Left ventricle myocardium inferior (tissue), 1 donor: Measurements from ENCODE around the gene AZIN2. TPM values are rescaled to one million over a fixed set of nuclear protein-coding genes. Genes with fewer than 3 reads are reported as not detected.

Source experiments
- DNase-seq: peaks from one replicate; pipeline ENCODE4 v3.0.0-alpha.2; 2020
- H3K27ac ChIP-seq: fragments of 200-600 bp; replicated peaks from 2 replicates; pipeline ENCODE4 v1.8.0; 2021
- H3K27me3 ChIP-seq: fragments of 200-600 bp; 2 replicates; pipeline ENCODE4 v1.8.0; 2021; ENCODE audit warnings: low read depth
- H3K36me3 ChIP-seq: fragments of 200-600 bp; 2 replicates; pipeline ENCODE4 v1.8.0; 2021
- H3K4me1 ChIP-seq: fragments of 200-600 bp; 2 replicates; pipeline ENCODE4 v1.8.0; 2021
- H3K4me3 ChIP-seq: fragments of 200-600 bp; 2 replicates; pipeline ENCODE4 v1.8.0; 2021; ENCODE audit warnings: mild to moderate bottlenecking, moderate library complexity
- H3K9me3 ChIP-seq: fragments of 200-600 bp; replicated peaks from 2 replicates; pipeline ENCODE4 v1.8.0; 2021
- intact Hi-C: fragments of 100-400 bp; cut with micrococcal nuclease; formaldehyde crosslinking; loops from one replicate; pipeline ENCODE4 v1.11.0; 2022
- total RNA-seq: library from RNA; stranded (reverse); fragmentation: NEBNext Ultra II Directional; extraction: Animal tissue kit (Norgen Biotek cat#: 25700); gene quantifications from one replicate; pipeline ENCODE4 v1.2.1, GENCODE V29; 2021
- TF ChIP-seq, protein P1 (sequence below): fragments of 200-600 bp; IDR thresholded peaks from 2 replicates; pipeline ENCODE4 v1.8.0; 2021; ENCODE audit warnings: antibody characterized with exemption, mild to moderate bottlenecking, borderline replicate concordance
- donor health status: DM: no; HTN: yes; CAD: no; lungs with severe emphysema.

AZIN2 gene
- total RNA-seq, 1 donor from 2014 or later, result 2.8 TPM

DNA sequence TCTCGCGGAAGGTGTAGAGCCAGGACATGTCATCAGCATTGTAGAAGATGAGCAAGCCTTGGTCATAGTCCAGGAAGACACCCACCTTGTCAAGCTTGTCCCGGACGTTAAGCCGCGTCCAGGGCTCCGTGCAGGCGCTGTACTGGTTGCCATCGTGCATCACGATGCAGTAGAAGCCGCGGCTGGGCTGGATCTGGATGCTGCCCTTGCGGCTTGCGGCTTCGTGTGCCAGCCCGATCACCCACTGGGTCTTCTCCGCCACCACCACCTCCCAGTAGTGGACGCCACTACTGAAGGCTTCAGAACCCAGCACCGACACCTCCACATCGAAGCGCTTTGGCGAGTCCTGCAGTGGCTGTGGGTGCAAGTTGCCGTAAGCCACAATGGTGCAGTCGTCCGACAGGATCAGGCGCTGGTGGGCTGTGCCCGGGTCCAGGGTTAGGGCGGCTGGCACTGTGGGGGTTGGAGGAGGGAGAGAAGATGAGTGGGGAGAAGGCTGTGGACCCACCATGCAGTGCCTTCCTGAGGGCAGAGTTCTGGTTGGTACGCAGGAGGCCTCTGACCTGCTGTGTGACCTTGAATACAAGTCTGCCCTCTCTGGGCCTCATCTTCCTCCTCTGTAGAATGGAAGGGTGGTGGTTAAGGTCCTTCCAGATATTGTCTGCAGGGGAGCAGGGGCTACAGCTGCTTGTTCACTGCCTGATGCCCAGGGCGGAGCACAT lies 66.5 kb downstream of the AZIN2 start:
- intact Hi-C loops, result no loop called here
- Histone ChIP-seq H3K4me3 (no peak overlapping the region), H3K27me3 (no peaks in the 10 kb centered on the region), H3K4me1 (peaks cover 31% of the 10 kb centered on the region), H3K27ac (no peak overlapping the region), H3K9me3 (no peaks in the 10 kb centered on the region), H3K36me3 (peaks cover 26% of the 10 kb centered on the region)
- TF ChIP-seq, protein P1, sequence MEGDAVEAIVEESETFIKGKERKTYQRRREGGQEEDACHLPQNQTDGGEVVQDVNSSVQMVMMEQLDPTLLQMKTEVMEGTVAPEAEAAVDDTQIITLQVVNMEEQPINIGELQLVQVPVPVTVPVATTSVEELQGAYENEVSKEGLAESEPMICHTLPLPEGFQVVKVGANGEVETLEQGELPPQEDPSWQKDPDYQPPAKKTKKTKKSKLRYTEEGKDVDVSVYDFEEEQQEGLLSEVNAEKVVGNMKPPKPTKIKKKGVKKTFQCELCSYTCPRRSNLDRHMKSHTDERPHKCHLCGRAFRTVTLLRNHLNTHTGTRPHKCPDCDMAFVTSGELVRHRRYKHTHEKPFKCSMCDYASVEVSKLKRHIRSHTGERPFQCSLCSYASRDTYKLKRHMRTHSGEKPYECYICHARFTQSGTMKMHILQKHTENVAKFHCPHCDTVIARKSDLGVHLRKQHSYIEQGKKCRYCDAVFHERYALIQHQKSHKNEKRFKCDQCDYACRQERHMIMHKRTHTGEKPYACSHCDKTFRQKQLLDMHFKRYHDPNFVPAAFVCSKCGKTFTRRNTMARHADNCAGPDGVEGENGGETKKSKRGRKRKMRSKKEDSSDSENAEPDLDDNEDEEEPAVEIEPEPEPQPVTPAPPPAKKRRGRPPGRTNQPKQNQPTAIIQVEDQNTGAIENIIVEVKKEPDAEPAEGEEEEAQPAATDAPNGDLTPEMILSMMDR, result no peak
- DNase-seq, result no peak

DNA sequence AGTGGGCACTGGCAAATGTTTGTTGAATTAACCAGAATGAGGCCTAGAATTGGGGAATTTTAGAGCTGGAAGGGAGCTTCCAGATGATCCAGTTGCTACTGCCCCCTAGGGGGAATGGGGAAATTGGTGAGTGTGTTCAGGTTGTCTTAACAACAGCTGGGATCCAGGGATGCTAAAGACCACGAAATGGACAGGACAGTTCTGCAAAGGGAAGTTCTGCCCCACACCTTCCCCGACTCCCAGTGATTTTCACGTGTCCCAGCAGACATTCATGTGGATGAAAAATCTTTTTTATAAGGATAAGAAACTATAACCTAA lies 67.0 kb downstream of the AZIN2 start:
- no peak for DNase-seq
- TF ChIP-seq, protein P1, result no peak
- Histone ChIP-seq H3K27me3 (no peaks in the 10 kb centered on the region), H3K36me3 (peaks cover 26% of the 10 kb centered on the region), H3K9me3 (no peaks in the 10 kb centered on the region), H3K4me3 (no peak overlapping the region), H3K4me1 (peaks cover 32% of the 10 kb centered on the region), H3K27ac (no peak overlapping the region)
- intact Hi-C loops, result no loop called here

DNA sequence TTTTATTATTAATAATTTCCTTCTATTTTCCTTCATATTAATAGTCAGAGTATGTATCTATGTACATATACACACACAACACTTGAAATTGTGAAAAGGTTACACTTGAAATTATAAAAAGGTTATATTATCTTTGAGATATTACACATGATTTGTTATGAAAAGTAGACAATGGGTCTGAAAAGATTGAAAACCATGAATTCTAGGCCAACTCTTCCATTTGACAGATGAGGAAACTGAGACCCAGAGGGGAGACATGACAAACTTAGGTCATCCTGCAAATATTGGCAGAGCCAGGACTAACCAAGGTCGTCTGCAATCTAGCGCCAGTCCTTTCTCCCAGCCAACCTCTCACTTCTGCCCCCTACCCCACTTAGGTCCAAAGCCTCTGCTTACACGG lies 67.7 kb downstream of the AZIN2 start:
- peaks cover 26% of the 10 kb centered on the region for H3K36me3 ChIP-seq
- TF ChIP-seq, protein P1, result no peak
- H3K4me3 ChIP-seq, result no peak overlapping the region
- no peaks in the 10 kb centered on the region for H3K9me3 ChIP-seq
- H3K27ac ChIP-seq, result no peak overlapping the region
- intact Hi-C loops, result no loop called here
- no peaks in the 10 kb centered on the region for H3K27me3 ChIP-seq
- peaks cover 32% of the 10 kb centered on the region for H3K4me1 ChIP-seq
- no peak for DNase-seq

DNA sequence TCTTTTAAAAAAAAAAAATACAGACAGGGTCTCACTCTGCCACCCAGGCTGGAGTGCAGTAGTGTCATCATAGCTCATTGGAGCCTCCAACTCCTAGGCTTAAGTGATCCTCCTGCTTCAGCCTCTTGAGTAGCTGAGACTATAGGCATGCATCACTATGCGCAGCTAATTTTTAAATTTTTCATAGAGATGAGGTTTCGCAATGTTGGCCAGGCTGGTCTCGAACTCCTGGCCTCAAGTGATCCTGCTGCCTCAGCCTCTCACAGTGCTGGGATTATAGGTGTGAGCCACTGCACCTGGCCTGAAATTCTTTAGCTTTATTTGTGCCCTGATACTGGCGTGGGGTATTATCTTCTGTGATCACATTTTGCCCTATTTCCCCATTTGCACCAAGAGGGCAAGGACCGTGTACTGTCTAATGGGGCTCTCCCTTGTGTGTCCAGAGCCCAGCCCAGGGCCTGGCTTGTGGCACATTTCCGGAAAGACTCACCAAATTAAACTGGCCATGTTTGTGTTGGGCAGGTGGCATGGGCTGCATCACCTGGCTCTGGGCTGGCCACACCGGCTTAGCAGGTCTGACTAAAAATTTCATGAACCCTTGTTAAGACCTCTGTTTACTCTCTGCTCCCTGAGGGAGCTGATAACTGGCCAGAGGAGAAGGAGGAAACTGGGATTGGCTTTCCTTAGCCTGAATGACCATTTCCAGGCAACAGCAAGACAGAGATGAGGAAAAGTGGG lies 68.7 kb downstream of the AZIN2 start:
- Histone ChIP-seq H3K27ac (no peak overlapping the region), H3K4me1 (peaks cover 38% of the 10 kb centered on the region), H3K4me3 (no peak overlapping the region), H3K36me3 (peaks cover 22% of the 10 kb centered on the region), H3K27me3 (no peaks in the 10 kb centered on the region), H3K9me3 (no peaks in the 10 kb centered on the region)
- intact Hi-C loops, result no loop called here
- TF ChIP-seq, protein P1, result no peak
- DNase-seq, result no peak

GRCh38 chr1:33150522-33150921 lies 69.6 kb downstream of the AZIN2 start:
- no peak overlapping the region for H3K27ac ChIP-seq
- no peak for DNase-seq
- H3K9me3 ChIP-seq, result no peaks in the 10 kb centered on the region
- TF ChIP-seq, protein P1, result no peak
- peaks cover 43% of the 10 kb centered on the region for H3K4me1 ChIP-seq
- no peaks in the 10 kb centered on the region for H3K27me3 ChIP-seq
- no peak overlapping the region for H3K4me3 ChIP-seq
- intact Hi-C loops, result no loop called here
- H3K36me3 ChIP-seq, result peaks cover 21% of the 10 kb centered on the region
